Neuronal stem cell (in vitro differentiated cells): ENCODE measurements around the gene BCKDHB.
"Not testable (repeated sequence)": the region's sequence is repeated elsewhere in the genome, so short reads cannot be mapped to it uniquely, and the experiment has no call there.

ENCODE experiments used
- DNase-seq: peaks from one replicate; pipeline ENCODE4 v3.0.0-alpha.2; 2013; ENCODE audit warnings: low spot score
- H2AFZ ChIP-seq: one replicate; pipeline ENCODE4 v1.6.1; 2013; ENCODE audit warnings: mild to moderate bottlenecking, low read length, inconsistent platforms
- H2AK5ac ChIP-seq: 2 replicates; pipeline ENCODE4 v1.6.1; 2013; ENCODE audit warnings: low read depth, mild to moderate bottlenecking, inconsistent platforms, low read length, moderate library complexity, mixed read lengths
- H2BK120ac ChIP-seq: 2 replicates; pipeline ENCODE4 v1.6.1; 2013; ENCODE audit warnings: low read depth, mild to moderate bottlenecking, inconsistent platforms, low read length, moderate library complexity, mixed read lengths
- H2BK12ac ChIP-seq: one replicate; pipeline ENCODE4 v1.6.1; 2013; ENCODE audit warnings: low read length, inconsistent platforms
- H2BK15ac ChIP-seq: 2 replicates; pipeline ENCODE4 v1.6.1; 2013; ENCODE audit warnings: mild to moderate bottlenecking, low read length, inconsistent platforms, mixed read lengths
- H2BK5ac ChIP-seq: one replicate; pipeline ENCODE4 v1.6.1; 2013; ENCODE audit warnings: inconsistent platforms, mild to moderate bottlenecking, low read length, moderate library complexity
- H3K14ac ChIP-seq: one replicate; pipeline ENCODE4 v1.6.1; 2013; ENCODE audit warnings: low read length, inconsistent platforms
- H3K18ac ChIP-seq: 2 replicates; pipeline ENCODE4 v1.6.1; 2013; ENCODE audit warnings: low read length, inconsistent platforms
- H3K23ac ChIP-seq: 2 replicates; pipeline ENCODE4 v1.6.1; 2013; ENCODE audit warnings: low read depth, mild to moderate bottlenecking, mixed read lengths, low read length, inconsistent platforms; ENCODE audit not compliant: poor library complexity
- H3K27ac ChIP-seq: replicated peaks from 3 replicates; pipeline ENCODE4 v1.5.1; 2013; ENCODE audit warnings: low read length, inconsistent platforms
- H3K27me3 ChIP-seq, 3 experiments: 2 replicates each; pipeline ENCODE4 v1.6.1; 2013; ENCODE audit warnings: low read length in 3 of 3, mild to moderate bottlenecking in 2 of 3, inconsistent platforms in 1 of 3, low read depth in 1 of 3, mixed read lengths in 1 of 3, moderate library complexity in 1 of 3; ENCODE audit not compliant: control insufficient read depth in 3 of 3, insufficient read depth in 3 of 3
- H3K36me3 ChIP-seq, 2 donors: replicated peaks in 1 of 2; 2 replicates each; pipeline ENCODE4 v1.6.1; 2013; ENCODE audit warnings: low read length in 2 of 2; ENCODE audit not compliant: control insufficient read depth in 2 of 2, insufficient read depth in 2 of 2
- H3K4ac ChIP-seq: 2 replicates; pipeline ENCODE4 v1.6.1; 2013; ENCODE audit warnings: inconsistent platforms, mild to moderate bottlenecking, low read length, moderate library complexity
- H3K4me1 ChIP-seq, 2 donors: 1 replicate in 1 of 2; 2 replicates in 1 of 2; pipeline ENCODE4 v1.6.1; 2013; ENCODE audit warnings: low read length in 2 of 2, low read depth in 1 of 2; ENCODE audit not compliant: control insufficient read depth in 2 of 2, insufficient read depth in 1 of 2
- H3K4me2 ChIP-seq: one replicate; pipeline ENCODE4 v1.6.1; 2013; ENCODE audit warnings: mild to moderate bottlenecking, low read length, inconsistent platforms; ENCODE audit not compliant: insufficient read depth, poor library complexity, severe bottlenecking
- H3K4me3 ChIP-seq, 2 donors: 2 replicates each; pipeline ENCODE4 v1.5.1; 2013; ENCODE audit warnings: low read length in 2 of 2, mild to moderate bottlenecking in 2 of 2, inconsistent platforms in 1 of 2, moderate library complexity in 1 of 2
- H3K79me1 ChIP-seq: one replicate; pipeline ENCODE4 v1.6.1; 2013; ENCODE audit warnings: low read depth, mild to moderate bottlenecking, inconsistent platforms, low read length, moderate library complexity
- H3K9ac ChIP-seq: one replicate; pipeline ENCODE4 v1.6.1; 2013; ENCODE audit warnings: mild to moderate bottlenecking, low read depth, low read length, inconsistent platforms; ENCODE audit not compliant: poor library complexity
- H3K9me3 ChIP-seq, 2 donors: replicated peaks in 1 of 2; 2 replicates each; pipeline versions ENCODE3 to v1.6.1; 2013; ENCODE audit warnings: low read length in 2 of 2, mild to moderate bottlenecking in 2 of 2, inconsistent platforms in 1 of 2, low read depth in 1 of 2, mixed read lengths in 1 of 2, moderate library complexity in 1 of 2; ENCODE audit not compliant: control insufficient read depth in 2 of 2, insufficient read depth in 1 of 2
- H4K8ac ChIP-seq: one replicate; pipeline ENCODE4 v1.6.1; 2013; ENCODE audit warnings: low read depth, mild to moderate bottlenecking, inconsistent platforms, low read length, moderate library complexity
- H4K91ac ChIP-seq: one replicate; pipeline ENCODE4 v1.6.1; 2013; ENCODE audit warnings: low read length, low read depth, mild to moderate bottlenecking, inconsistent platforms; ENCODE audit not compliant: poor library complexity
- WGBS, 2 donors: extraction: QIAGEN DNeasy Blood & Tissue Kit; methylation state at CpG; one replicate each; pipeline ENCODE4 v1.1.7; 2013; ENCODE audit warnings: missing lambda C conversion rate in 2 of 2, mixed read lengths in 1 of 2; ENCODE audit not compliant: insufficient read length in 2 of 2, insufficient replicate concordance in 1 of 2; ENCODE audit errors: extremely low coverage in 2 of 2; 5-methylcytosine and 5-hydroxymethylcytosine counted together

Gene BCKDHB

GRCh38 chr6:80289727-80290126 is 183.3 kb downstream of the BCKDHB start:
- Histone ChIP-seq H3K4ac (no peak overlapping the region), H3K27me3 (no peaks in the 10 kb centered on the region), H2BK12ac (no peak overlapping the region), H3K27ac (no peak overlapping the region), H3K9me3 (peaks cover 4 to 15% of the 10 kb centered on the region in 2 donors), H2BK5ac (peak overlapping the region; percentile 48), H2AK5ac (peak overlapping the region; percentile 20), H3K23ac (peak overlapping the region; percentile 52), H3K4me3 (no peak overlapping the region), H3K9ac (no peak overlapping the region), H2BK15ac (no peak overlapping the region), H3K79me1 (no peaks in the 10 kb centered on the region), H3K4me2 (no peak overlapping the region), H3K14ac (peak overlapping the region; percentile 75), H3K4me1 (peaks cover 0 to 9% of the 10 kb centered on the region in 2 donors), H2AFZ (no peak overlapping the region), H3K36me3 (no peaks in the 10 kb centered on the region), H4K91ac (no peak overlapping the region), H3K18ac (peak overlapping the region; percentile 88), H4K8ac (no peak overlapping the region), H2BK120ac (no peak overlapping the region)
- no peak for DNase-seq
- WGBS, 2 donors, result no CpG with 5 or more reads among the region's 3 CpGs

GRCh38 chr6:80294531-80294930 is 188.1 kb downstream of the BCKDHB start:
- not testable (repeated sequence) for H2AFZ ChIP-seq, H3K18ac ChIP-seq, H2BK5ac ChIP-seq, H2AK5ac ChIP-seq, H2BK120ac ChIP-seq, H3K27me3 ChIP-seq, H3K14ac ChIP-seq, H3K9ac ChIP-seq, H3K4me3 ChIP-seq, H3K36me3 ChIP-seq, H3K4me2 ChIP-seq, H3K23ac ChIP-seq, DNase-seq, H3K4me1 ChIP-seq, H4K8ac ChIP-seq, H3K4ac ChIP-seq, H2BK15ac ChIP-seq, H2BK12ac ChIP-seq, H4K91ac ChIP-seq, H3K79me1 ChIP-seq, H3K27ac ChIP-seq
- peaks cover 4 to 15% of the 10 kb centered on the region in 2 donors for H3K9me3 ChIP-seq
- WGBS, 2 donors, result no CpG with 5 or more reads among the region's 4 CpGs

GRCh38 chr6:80302716-80303115 is 196.2 kb downstream of the BCKDHB start:
- no peak overlapping the region for H3K27ac ChIP-seq
- no peaks in the 10 kb centered on the region for H3K4me1 ChIP-seq
- no peak overlapping the region for H2AFZ ChIP-seq
- no peak overlapping the region for H2BK15ac ChIP-seq
- H3K4me3 ChIP-seq, result no peak overlapping the region
- no peaks in the 10 kb centered on the region for H3K27me3 ChIP-seq
- H3K14ac ChIP-seq, result no peak overlapping the region
- H2BK12ac ChIP-seq, result no peak overlapping the region
- H3K4me2 ChIP-seq, result no peak overlapping the region
- no peak overlapping the region for H4K8ac ChIP-seq
- H2BK120ac ChIP-seq, result no peak overlapping the region
- H2AK5ac ChIP-seq, result no peak overlapping the region
- H3K23ac ChIP-seq, result no peak overlapping the region
- no peak overlapping the region for H3K9ac ChIP-seq
- H3K4ac ChIP-seq, result no peak overlapping the region
- DNase-seq, result no peak
- no peak overlapping the region for H3K18ac ChIP-seq
- H3K9me3 ChIP-seq, result no peaks in the 10 kb centered on the region
- no peaks in the 10 kb centered on the region for H3K79me1 ChIP-seq
- H3K36me3 ChIP-seq, result no peaks in the 10 kb centered on the region
- H2BK5ac ChIP-seq, result no peak overlapping the region
- H4K91ac ChIP-seq, result no peak overlapping the region

- Histone ChIP-seq H3K4ac (no peak overlapping the region), H3K9me3 (no peaks in the 10 kb centered on the region), H3K4me1 (no peaks in the 10 kb centered on the region), H3K79me1 (no peaks in the 10 kb centered on the region), H3K36me3 (no peaks in the 10 kb centered on the region), H2AK5ac (no peak overlapping the region), H4K91ac (no peak overlapping the region), H3K4me3 (no peak overlapping the region), H2BK5ac (no peak overlapping the region), H3K14ac (no peak overlapping the region), H4K8ac (no peak overlapping the region), H3K9ac (no peak overlapping the region), H3K27me3 (no peaks in the 10 kb centered on the region), H3K27ac (no peak overlapping the region), H2BK12ac (no peak overlapping the region), H3K18ac (no peak overlapping the region), H2AFZ (no peak overlapping the region), H3K23ac (no peak overlapping the region), H2BK15ac (no peak overlapping the region), H3K4me2 (no peak overlapping the region), H2BK120ac (no peak overlapping the region)
- whole genome bisulfite sequencing, 2 donors, result no CpG with 5 or more reads among the region's 1 CpG
- DNase-seq, result no peak
Measured at GRCh38 chr6:80304014-80304413, 197.5 kb downstream of the BCKDHB start.
